Measurements from ENCODE around the gene NTRK2.

- TF ChIP-seq CTCF (conservative IDR thresholded peaks at IDR 0.05; ENCODE audit: low read length) = no peak
- no peak for TF ChIP-seq EZH2phosphoT487 (IDR thresholded peaks at IDR 0.05; ENCODE audit: borderline replicate concordance)
These were observed 344.8 kb downstream of the NTRK2 start for GRCh38 chr9:85014292-85014691.

Measured in Loucy (cell line).